Measurements from ENCODE around the gene JADE2.
"Not testable (repeated sequence)": the region's sequence is repeated elsewhere in the genome, so short reads cannot be mapped to it uniquely, and the experiment has no call there.

Gene JADE2

GRCh38 chr5:134524826-134525682 lies at the start of gene JADE2:
JADE2 (plus strand) TSS chr5:134525670; CDS start chr5:134535858, 10,188 bp downstream.
- intact Hi-C loops (cut with DNase I) = loop anchor here (1.0 to 5.0 kb wide), 3 partner anchors 52 to 154 kb away; partner anchors contain the start of gene UBE2B
- peak; percentile 35 to 95 (median 62) for DNase-seq

GRCh38 chr5:134477462-134478245 lies 47.8 kb upstream of the JADE2 start:
- intact Hi-C loops (cut with DNase I) = no loop called here
- peak in 2 of 10 donors; percentile 13 to 56 for DNase-seq

- no peak for DNase-seq
- intact Hi-C loops (cut with DNase I) = no loop called here
These were observed 45.6 kb upstream of the JADE2 start for GRCh38 chr5:134479839-134480238.

- intact Hi-C loops (cut with DNase I) = no loop called here
- DNase-seq = peak in 2 of 10 donors; percentile 14 to 31
These were observed 36.1 kb upstream of the JADE2 start for GRCh38 chr5:134489227-134489944.

- intact Hi-C loops (cut with DNase I) = no loop called here
- peak in 2 of 10 donors; percentile 12 to 32 for DNase-seq
These were observed 35.1 kb upstream of the JADE2 start for GRCh38 chr5:134490255-134490924.

GRCh38 chr5:134490925-134491271 lies 34.6 kb upstream of the JADE2 start:
- intact Hi-C loops (cut with DNase I) = no loop called here

GRCh38 chr5:134491841-134492442 lies 33.5 kb upstream of the JADE2 start:
- intact Hi-C loops (cut with DNase I) = no loop called here
- peak in 2 of 10 donors; percentile 36 to 45 for DNase-seq

More at GRCh38 chr5:134490925-134491271, 34.6 kb upstream of the JADE2 start:
- DNase-seq = peak in 2 of 10 donors; percentile 14 to 18

GRCh38 chr5:134492568-134492967 lies 32.9 kb upstream of the JADE2 start:
- DNase-seq = no peak
- intact Hi-C loops (cut with DNase I) = no loop called here

GRCh38 chr5:134493461-134494055 lies 31.9 kb upstream of the JADE2 start:
- DNase-seq = peak in 2 of 10 donors; percentile 5 to 67
- intact Hi-C loops (cut with DNase I) = no loop called here

- DNase-seq = no peak
These were observed 30.7 kb upstream of the JADE2 start for GRCh38 chr5:134494780-134495179.

GRCh38 chr5:134499905-134500304 lies 25.6 kb upstream of the JADE2 start:
- intact Hi-C loops (cut with DNase I) = not testable (repeated sequence)

More at GRCh38 chr5:134494780-134495179, 30.7 kb upstream of the JADE2 start:
- intact Hi-C loops (cut with DNase I) = no loop called here

GRCh38 chr5:134500699-134501430 lies 24.6 kb upstream of the JADE2 start:
- peak in 1 of 10 donors; percentile 25 for DNase-seq
- intact Hi-C loops (cut with DNase I) = no loop called here

More at GRCh38 chr5:134499905-134500304, 25.6 kb upstream of the JADE2 start:
- not testable (repeated sequence) for DNase-seq

- intact Hi-C loops (cut with DNase I) = no loop called here
- DNase-seq = no peak
These were observed 23.2 kb upstream of the JADE2 start for GRCh38 chr5:134502259-134502658.

GRCh38 chr5:134503088-134503936 lies 22.2 kb upstream of the JADE2 start:
- peak in 3 of 10 donors; percentile 45 to 86 (median 83) for DNase-seq
- intact Hi-C loops (cut with DNase I) = no loop called here

- intact Hi-C loops (cut with DNase I) = no loop called here
- DNase-seq = peak in 1 of 10 donors; percentile 5
These were observed 21.5 kb upstream of the JADE2 start for GRCh38 chr5:134503937-134504437.

- intact Hi-C loops (cut with DNase I) = no loop called here
- DNase-seq = peak in 1 of 10 donors; percentile 9
These were observed 20.7 kb upstream of the JADE2 start for GRCh38 chr5:134504629-134505300.
